ENCODE data around the gene ZNF385C. TPM values are rescaled to one million over a fixed set of nuclear protein-coding genes. Genes with fewer than 3 reads are reported as not detected.
A peak's percentile ranks its signal among the peaks of the same experiment; 100 is the strongest.

ZNF385C gene
- total and polyA plus RNA-seq, 2 of the 13 experiments (the other 11 are each of a cell fraction or from before 2014, with no cell fraction given), result 2.3 to 6.1 TPM

DNA sequence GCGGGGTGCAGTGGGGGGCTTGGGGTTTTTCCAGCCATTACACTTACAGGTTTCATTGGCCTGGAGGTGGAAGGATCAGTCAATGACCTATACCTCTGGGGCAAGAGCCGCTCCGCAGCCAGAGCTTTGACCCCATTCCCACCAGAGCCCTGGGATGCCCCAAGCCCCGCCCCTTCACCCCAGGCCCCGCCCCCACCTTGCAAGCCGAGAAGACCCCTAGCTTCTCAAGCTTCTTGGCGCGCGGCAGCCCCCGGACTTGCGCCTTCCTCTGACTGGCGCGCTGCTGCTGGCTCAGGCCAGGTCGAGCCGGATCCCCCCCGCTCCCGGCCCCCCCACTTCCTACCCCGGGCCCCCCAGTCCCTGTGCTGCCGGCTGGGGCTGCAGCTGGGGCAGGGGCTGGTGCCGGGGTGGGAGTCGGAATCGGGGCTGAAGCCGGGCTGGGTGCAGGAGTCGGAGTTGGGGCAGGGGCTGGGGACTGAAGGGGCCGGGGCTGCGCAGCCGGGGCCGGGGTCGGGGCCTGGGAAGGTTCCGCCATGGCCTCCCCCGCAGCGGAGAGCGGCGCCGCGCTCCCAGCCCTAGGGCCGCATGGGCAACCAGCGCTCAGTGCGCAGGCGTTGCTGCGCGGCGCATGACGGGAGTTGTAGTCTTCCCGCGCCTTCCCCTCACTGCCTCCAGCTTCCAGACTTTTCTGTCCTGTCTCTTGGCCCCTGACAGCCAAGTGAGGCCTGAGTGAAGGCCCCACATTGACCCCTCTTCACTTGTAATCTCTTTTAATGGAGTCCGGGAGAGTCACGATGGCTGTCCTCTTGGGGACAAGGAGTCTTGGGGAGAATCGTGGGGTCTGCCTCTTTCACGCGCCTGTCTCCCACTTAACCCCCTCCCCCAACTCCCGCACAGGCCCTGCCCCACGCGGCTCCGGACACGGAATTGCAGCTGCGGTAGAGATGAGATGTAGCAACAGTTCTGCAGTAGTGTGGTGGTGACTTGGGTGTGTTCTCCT lies 22.8 kb upstream of the ZNF385C start, which contains the start of gene KAT2A (continued):
- peak; percentile 41; the same call in 1 of the 2 replicates for TF ChIP-seq AHR (CRISPR knock-in tag; IDR thresholded peaks at IDR 0.05)
- TF ChIP-seq, protein P1, sequence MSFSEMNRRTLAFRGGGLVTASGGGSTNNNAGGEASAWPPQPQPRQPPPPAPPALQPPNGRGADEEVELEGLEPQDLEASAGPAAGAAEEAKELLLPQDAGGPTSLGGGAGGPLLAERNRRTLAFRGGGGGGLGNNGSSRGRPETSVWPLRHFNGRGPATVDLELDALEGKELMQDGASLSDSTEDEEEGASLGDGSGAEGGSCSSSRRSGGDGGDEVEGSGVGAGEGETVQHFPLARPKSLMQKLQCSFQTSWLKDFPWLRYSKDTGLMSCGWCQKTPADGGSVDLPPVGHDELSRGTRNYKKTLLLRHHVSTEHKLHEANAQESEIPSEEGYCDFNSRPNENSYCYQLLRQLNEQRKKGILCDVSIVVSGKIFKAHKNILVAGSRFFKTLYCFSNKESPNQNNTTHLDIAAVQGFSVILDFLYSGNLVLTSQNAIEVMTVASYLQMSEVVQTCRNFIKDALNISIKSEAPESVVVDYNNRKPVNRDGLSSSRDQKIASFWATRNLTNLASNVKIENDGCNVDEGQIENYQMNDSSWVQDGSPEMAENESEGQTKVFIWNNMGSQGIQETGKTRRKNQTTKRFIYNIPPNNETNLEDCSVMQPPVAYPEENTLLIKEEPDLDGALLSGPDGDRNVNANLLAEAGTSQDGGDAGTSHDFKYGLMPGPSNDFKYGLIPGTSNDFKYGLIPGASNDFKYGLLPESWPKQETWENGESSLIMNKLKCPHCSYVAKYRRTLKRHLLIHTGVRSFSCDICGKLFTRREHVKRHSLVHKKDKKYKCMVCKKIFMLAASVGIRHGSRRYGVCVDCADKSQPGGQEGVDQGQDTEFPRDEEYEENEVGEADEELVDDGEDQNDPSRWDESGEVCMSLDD (CRISPR knock-in tag; IDR thresholded peaks at IDR 0.05; ENCODE audit: borderline replicate concordance), result no peak
- TF ChIP-seq, protein P2, sequence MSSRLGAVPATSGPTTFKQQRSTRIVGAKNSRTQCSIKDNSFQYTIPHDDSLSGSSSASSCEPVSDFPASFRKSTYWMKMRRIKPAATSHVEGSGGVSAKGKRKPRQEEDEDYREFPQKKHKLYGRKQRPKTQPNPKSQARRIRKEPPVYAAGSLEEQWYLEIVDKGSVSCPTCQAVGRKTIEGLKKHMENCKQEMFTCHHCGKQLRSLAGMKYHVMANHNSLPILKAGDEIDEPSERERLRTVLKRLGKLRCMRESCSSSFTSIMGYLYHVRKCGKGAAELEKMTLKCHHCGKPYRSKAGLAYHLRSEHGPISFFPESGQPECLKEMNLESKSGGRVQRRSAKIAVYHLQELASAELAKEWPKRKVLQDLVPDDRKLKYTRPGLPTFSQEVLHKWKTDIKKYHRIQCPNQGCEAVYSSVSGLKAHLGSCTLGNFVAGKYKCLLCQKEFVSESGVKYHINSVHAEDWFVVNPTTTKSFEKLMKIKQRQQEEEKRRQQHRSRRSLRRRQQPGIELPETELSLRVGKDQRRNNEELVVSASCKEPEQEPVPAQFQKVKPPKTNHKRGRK (CRISPR knock-in tag; IDR thresholded peaks at IDR 0.05), result no peak
- TF ChIP-seq, protein P3, sequence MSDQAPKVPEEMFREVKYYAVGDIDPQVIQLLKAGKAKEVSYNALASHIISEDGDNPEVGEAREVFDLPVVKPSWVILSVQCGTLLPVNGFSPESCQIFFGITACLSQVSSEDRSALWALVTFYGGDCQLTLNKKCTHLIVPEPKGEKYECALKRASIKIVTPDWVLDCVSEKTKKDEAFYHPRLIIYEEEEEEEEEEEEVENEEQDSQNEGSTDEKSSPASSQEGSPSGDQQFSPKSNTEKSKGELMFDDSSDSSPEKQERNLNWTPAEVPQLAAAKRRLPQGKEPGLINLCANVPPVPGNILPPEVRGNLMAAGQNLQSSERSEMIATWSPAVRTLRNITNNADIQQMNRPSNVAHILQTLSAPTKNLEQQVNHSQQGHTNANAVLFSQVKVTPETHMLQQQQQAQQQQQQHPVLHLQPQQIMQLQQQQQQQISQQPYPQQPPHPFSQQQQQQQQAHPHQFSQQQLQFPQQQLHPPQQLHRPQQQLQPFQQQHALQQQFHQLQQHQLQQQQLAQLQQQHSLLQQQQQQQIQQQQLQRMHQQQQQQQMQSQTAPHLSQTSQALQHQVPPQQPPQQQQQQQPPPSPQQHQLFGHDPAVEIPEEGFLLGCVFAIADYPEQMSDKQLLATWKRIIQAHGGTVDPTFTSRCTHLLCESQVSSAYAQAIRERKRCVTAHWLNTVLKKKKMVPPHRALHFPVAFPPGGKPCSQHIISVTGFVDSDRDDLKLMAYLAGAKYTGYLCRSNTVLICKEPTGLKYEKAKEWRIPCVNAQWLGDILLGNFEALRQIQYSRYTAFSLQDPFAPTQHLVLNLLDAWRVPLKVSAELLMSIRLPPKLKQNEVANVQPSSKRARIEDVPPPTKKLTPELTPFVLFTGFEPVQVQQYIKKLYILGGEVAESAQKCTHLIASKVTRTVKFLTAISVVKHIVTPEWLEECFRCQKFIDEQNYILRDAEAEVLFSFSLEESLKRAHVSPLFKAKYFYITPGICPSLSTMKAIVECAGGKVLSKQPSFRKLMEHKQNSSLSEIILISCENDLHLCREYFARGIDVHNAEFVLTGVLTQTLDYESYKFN (CRISPR knock-in tag; conservative IDR thresholded peaks at IDR 0.05), result no peak; the same call in 1 of the 2 replicates
- 0 out of 2 replicates have a peak, but pooled peaks have one; percentile 51 for TF ChIP-seq ZSCAN31 (CRISPR knock-in tag; IDR thresholded peaks at IDR 0.05; ENCODE audit: low read depth)
- peak in 1 of 2 experiments; percentile 46; a peak in 2 of 4 replicates for TF ChIP-seq EP300 (IDR thresholded peaks at IDR 0.05; ENCODE audit: low read depth in 2 of 2, low read length in 2 of 2)
- peak; percentile 59; the same call in 1 of the 2 replicates for TF ChIP-seq EP300 (CRISPR knock-in tag; IDR thresholded peaks at IDR 0.05; ENCODE audit: borderline replicate concordance)
- TF ChIP-seq, protein P4, sequence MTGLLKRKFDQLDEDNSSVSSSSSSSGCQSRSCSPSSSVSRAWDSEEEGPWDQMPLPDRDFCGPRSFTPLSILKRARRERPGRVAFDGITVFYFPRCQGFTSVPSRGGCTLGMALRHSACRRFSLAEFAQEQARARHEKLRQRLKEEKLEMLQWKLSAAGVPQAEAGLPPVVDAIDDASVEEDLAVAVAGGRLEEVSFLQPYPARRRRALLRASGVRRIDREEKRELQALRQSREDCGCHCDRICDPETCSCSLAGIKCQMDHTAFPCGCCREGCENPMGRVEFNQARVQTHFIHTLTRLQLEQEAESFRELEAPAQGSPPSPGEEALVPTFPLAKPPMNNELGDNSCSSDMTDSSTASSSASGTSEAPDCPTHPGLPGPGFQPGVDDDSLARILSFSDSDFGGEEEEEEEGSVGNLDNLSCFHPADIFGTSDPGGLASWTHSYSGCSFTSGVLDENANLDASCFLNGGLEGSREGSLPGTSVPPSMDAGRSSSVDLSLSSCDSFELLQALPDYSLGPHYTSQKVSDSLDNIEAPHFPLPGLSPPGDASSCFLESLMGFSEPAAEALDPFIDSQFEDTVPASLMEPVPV (CRISPR knock-in tag; IDR thresholded peaks at IDR 0.05), result peak; percentile 64; the same call in 1 of the 2 replicates
- no peak for TF ChIP-seq KDM1A (CRISPR knock-in tag; IDR thresholded peaks at IDR 0.05)
- 0 out of 2 replicates have a peak, but pooled peaks have one; percentile 24 for TF ChIP-seq ZKSCAN5 (CRISPR knock-in tag; IDR thresholded peaks at IDR 0.05)
- peak; percentile 100 for TF ChIP-seq MYC (CRISPR knock-in tag; IDR thresholded peaks at IDR 0.05; ENCODE audit: borderline replicate concordance)
- TF ChIP-seq ZNF510 (CRISPR knock-in tag; IDR thresholded peaks at IDR 0.05; ENCODE audit: low read depth), result no peak
- TF ChIP-seq GZF1 (CRISPR knock-in tag; IDR thresholded peaks at IDR 0.05), result no peak
- no peak for TF ChIP-seq HES4 (CRISPR knock-in tag; IDR thresholded peaks at IDR 0.05; ENCODE audit: borderline replicate concordance)
- TF ChIP-seq, protein P5, sequence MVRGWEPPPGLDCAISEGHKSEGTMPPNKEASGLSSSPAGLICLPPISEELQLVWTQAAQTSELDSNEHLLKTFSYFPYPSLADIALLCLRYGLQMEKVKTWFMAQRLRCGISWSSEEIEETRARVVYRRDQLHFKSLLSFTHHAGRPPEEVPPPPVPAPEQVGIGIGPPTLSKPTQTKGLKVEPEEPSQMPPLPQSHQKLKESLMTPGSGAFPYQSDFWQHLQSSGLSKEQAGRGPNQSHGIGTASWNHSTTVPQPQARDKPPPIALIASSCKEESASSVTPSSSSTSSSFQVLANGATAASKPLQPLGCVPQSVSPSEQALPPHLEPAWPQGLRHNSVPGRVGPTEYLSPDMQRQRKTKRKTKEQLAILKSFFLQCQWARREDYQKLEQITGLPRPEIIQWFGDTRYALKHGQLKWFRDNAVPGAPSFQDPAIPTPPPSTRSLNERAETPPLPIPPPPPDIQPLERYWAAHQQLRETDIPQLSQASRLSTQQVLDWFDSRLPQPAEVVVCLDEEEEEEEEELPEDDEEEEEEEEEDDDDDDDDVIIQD (CRISPR knock-in tag; IDR thresholded peaks at IDR 0.05; ENCODE audit: low read depth), result no peak
- TF ChIP-seq ZNF33B (CRISPR knock-in tag; IDR thresholded peaks at IDR 0.05), result no peak
